Prostate gland (tissue), 2 donors: ENCODE results near the gene TARBP1.

Experiments
- POLR2A ChIP-seq: fragments of 450-650 bp; IDR thresholded peaks from one replicate; pipeline ENCODE4 v1.6.1; 2016; ENCODE audit warnings: antibody characterized with exemption, mild to moderate bottlenecking
- TF ChIP-seq, protein P1 (sequence below), 4 experiments: fragments of 200-600 bp in 2 of 4; fragments of 450-650 bp in 2 of 4; sonication (generic) in 2 of 4; IDR thresholded peaks; 1 replicate in 3 of 4; 2 replicates in 1 of 4; pipeline ENCODE4 v1.5.1; 2016 to 2019; ENCODE audit warnings: antibody characterized with exemption in 4 of 4, mild to moderate bottlenecking in 2 of 4, moderate library complexity in 2 of 4

DNA sequence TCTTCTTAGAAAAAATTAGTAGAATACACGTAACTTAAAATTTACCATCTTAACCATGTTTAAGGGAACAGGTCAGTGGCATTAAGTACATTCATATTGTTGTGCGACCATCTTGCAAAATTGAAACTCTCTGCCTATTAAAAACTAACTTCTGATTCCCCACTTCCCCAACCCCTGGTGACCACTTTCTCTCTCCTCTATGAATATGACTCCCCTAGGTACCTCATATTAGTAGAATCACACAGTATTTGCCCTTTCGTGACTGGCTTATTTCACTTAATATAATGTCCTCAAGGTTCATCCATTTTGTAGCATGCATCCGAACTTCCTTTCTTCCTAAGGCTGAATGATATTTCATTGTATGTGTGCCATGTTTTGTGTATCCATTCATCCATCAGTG lies 15.1 kb upstream of the TARBP1 start:
- TF ChIP-seq, protein P1, sequence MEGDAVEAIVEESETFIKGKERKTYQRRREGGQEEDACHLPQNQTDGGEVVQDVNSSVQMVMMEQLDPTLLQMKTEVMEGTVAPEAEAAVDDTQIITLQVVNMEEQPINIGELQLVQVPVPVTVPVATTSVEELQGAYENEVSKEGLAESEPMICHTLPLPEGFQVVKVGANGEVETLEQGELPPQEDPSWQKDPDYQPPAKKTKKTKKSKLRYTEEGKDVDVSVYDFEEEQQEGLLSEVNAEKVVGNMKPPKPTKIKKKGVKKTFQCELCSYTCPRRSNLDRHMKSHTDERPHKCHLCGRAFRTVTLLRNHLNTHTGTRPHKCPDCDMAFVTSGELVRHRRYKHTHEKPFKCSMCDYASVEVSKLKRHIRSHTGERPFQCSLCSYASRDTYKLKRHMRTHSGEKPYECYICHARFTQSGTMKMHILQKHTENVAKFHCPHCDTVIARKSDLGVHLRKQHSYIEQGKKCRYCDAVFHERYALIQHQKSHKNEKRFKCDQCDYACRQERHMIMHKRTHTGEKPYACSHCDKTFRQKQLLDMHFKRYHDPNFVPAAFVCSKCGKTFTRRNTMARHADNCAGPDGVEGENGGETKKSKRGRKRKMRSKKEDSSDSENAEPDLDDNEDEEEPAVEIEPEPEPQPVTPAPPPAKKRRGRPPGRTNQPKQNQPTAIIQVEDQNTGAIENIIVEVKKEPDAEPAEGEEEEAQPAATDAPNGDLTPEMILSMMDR (IDR thresholded peaks at IDR 0.05) = no peak
- no peak for TF ChIP-seq POLR2A
